Activated CD8-positive, alpha-beta T cell treated with anti-CD3 and anti-CD28 coated beads for 36 hours (primary cell): Measurements from ENCODE around the gene TBCA. TPM values are rescaled to one million over a fixed set of nuclear protein-coding genes. Genes with fewer than 3 reads are reported as not detected.
A peak's percentile ranks its signal among the peaks of the same experiment; 100 is the strongest.

Experiments used
- ATAC-seq: fragments of 200-7000 bp; cut with Tn5 transposase; one replicate; pipeline ENCODE4 v1.10.0; 2021; ENCODE audit warnings: mild to moderate bottlenecking, moderate library complexity
- CTCF ChIA-PET: fragments of 350-600 bp; sonication (Branson Sonifier 250); formaldehyde crosslinking; loops from one replicate; lab custom pipeline; 2021; ENCODE audit warnings: antibody characterized with exemption; lab: Charles Lee
- POLR2A ChIA-PET: fragments of 350-600 bp; sonication (Branson Sonifier 250); formaldehyde crosslinking; loops from one replicate; lab custom pipeline; 2021; ENCODE audit warnings: antibody characterized with exemption; lab: Charles Lee
- DNase-seq: peaks from one replicate; pipeline ENCODE4 v3.0.0-alpha.2; 2020
- H3K27ac Mint-ChIP-seq: one replicate; pipeline ENCODE4 v1.8.0; 2021; ENCODE audit warnings: mild to moderate bottlenecking, mixed read lengths
- H3K27me3 Mint-ChIP-seq: one replicate; pipeline ENCODE4 v1.8.0; 2021; ENCODE audit warnings: mixed read lengths
- H3K36me3 Mint-ChIP-seq: one replicate; pipeline ENCODE4 v1.8.0; 2021; ENCODE audit warnings: low read depth, mixed read lengths
- H3K4me1 Mint-ChIP-seq: one replicate; pipeline ENCODE4 v1.8.0; 2021; ENCODE audit warnings: low read depth, mixed read lengths
- H3K4me3 Mint-ChIP-seq: one replicate; pipeline ENCODE4 v1.8.0; 2021; ENCODE audit warnings: mild to moderate bottlenecking, moderate library complexity, mixed read lengths
- H3K9me3 Mint-ChIP-seq: one replicate; pipeline ENCODE4 v1.8.0; 2021; ENCODE audit warnings: mixed read lengths
- CTCF ChIP-seq: fragments of 200-600 bp; IDR thresholded peaks from one replicate; pipeline ENCODE4 v1.8.0; 2022; ENCODE audit warnings: antibody characterized with exemption, mild to moderate bottlenecking
- intact Hi-C: fragments of 100-400 bp; cut with micrococcal nuclease; formaldehyde crosslinking; loops from one replicate; pipeline ENCODE4 v1.10.0; 2022
- total RNA-seq, 2 experiments: library from RNA; stranded (reverse); gene quantifications; one replicate each; pipeline ENCODE4 v1.2.3, GENCODE V29; 2021

The TBCA gene
- total RNA-seq, 2 experiments from 2014 or later, result 192 to 196 TPM

DNA sequence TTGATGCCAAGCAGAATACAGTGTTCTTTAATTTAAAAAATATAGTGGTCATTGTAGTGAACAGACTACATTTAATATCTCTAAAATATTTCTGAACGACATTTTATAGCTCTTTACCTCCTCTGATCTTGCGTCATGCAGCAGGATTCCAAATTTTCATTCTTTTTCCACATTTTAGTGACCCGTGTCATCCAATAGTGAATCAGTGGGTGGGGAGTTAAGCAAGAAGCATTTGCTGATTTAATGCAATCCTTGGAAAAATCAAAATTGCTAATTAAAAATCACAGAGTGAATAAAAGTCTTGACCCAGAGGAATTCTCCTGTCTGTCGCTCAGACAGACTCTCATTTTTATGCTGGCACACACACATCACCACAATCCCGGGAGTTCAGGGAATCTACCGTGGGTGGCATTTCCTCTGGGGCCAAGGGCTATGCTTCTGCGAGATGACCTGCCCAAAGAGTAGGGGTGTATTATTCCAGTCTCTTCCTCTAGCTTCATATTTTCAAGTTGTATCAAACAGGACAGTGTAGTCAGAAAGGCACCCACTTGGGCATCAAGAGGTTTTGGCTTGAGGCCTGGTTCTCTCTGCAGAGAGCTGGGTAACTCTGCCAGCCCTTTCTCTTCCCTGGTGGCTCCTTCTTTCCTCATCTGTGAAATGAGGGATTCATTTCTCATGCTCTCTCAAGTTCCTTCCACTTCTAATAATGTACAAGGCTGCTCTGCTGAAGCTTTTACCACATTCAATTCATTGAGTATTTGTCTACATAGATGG is 112.9 kb downstream of the TBCA start:
- H3K36me3 Mint-ChIP-seq, result no peaks in the 10 kb centered on the region
- peaks cover 10% of the 10 kb centered on the region for H3K4me1 Mint-ChIP-seq
- no peak overlapping the region for H3K4me3 Mint-ChIP-seq
- ChIA-PET POLR2A (interaction anchor here (0.6 kb wide), 1 partner anchor 151 kb away, joined by 3 read pairs; no protein-coding TSS in a partner anchor), CTCF (no interaction called here)
- no peak overlapping the region for H3K27ac Mint-ChIP-seq
- no peak for TF ChIP-seq CTCF
- DNase-seq, result no peak
- H3K9me3 Mint-ChIP-seq, result no peaks in the 10 kb centered on the region
- peaks cover 8% of the 10 kb centered on the region for H3K27me3 Mint-ChIP-seq
- no peak for ATAC-seq
- intact Hi-C loops, result no loop called here

GRCh38 chr5:77662635-77663034 is 113.5 kb downstream of the TBCA start:
- intact Hi-C loops, result no loop called here
- Mint-ChIP-seq H3K4me1 (peaks cover 10% of the 10 kb centered on the region), H3K9me3 (no peaks in the 10 kb centered on the region), H3K27ac (no peak overlapping the region), H3K4me3 (no peak overlapping the region), H3K36me3 (no peaks in the 10 kb centered on the region), H3K27me3 (peaks cover 10% of the 10 kb centered on the region)
- TF ChIP-seq CTCF, result no peak
- ChIA-PET POLR2A (no interaction called here), CTCF (no interaction called here)
- DNase-seq (no peak), ATAC-seq (peak; percentile 51)

- TF ChIP-seq CTCF, result no peak
- ChIA-PET POLR2A (no interaction called here), CTCF (no interaction called here)
- H3K27me3 Mint-ChIP-seq, result peaks cover 18% of the 10 kb centered on the region
- H3K9me3 Mint-ChIP-seq, result no peaks in the 10 kb centered on the region
- H3K4me3 Mint-ChIP-seq, result no peak overlapping the region
- DNase-seq (no peak), ATAC-seq (no peak)
- H3K36me3 Mint-ChIP-seq, result no peaks in the 10 kb centered on the region
- peaks cover 10% of the 10 kb centered on the region for H3K4me1 Mint-ChIP-seq
- intact Hi-C loops, result no loop called here
- no peak overlapping the region for H3K27ac Mint-ChIP-seq
Measured at GRCh38 chr5:77658662-77659061, 117.5 kb downstream of the TBCA start.

GRCh38 chr5:77651343-77651742 is 124.8 kb downstream of the TBCA start:
- Mint-ChIP-seq H3K4me3 (no peak overlapping the region), H3K27ac (no peak overlapping the region), H3K27me3 (peaks cover 46% of the 10 kb centered on the region), H3K36me3 (no peaks in the 10 kb centered on the region), H3K4me1 (no peaks in the 10 kb centered on the region), H3K9me3 (no peaks in the 10 kb centered on the region)
- intact Hi-C loops, result no loop called here
- DNase-seq (no peak), ATAC-seq (no peak)
- ChIA-PET CTCF (no interaction called here), POLR2A (no interaction called here)
- TF ChIP-seq CTCF, result no peak

DNA sequence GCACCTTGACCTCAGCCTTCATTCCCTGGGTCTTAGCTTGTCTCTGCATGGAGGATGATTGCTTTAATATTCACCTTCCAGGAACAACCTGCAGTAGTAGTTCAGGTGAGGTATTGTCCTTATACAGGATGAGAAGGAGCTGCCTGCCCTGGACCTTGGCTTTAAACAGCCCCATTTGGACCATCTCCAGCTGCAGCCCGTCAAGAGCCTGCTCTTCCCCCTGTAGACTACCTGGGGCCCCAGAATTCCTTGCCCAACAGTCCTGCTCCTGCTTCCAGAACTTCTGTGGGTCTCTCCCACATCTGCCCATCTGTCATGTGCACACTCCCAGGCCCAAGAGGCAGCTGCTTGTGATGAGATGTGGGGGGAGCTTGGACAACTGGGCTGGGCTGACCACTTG is 125.5 kb downstream of the TBCA start:
- no peaks in the 10 kb centered on the region for H3K9me3 Mint-ChIP-seq
- ChIA-PET POLR2A (no interaction called here), CTCF (no interaction called here)
- intact Hi-C loops, result no loop called here
- peaks cover 50% of the 10 kb centered on the region for H3K27me3 Mint-ChIP-seq
- ATAC-seq (no peak), DNase-seq (no peak)
- H3K4me3 Mint-ChIP-seq, result no peak overlapping the region
- H3K4me1 Mint-ChIP-seq, result no peaks in the 10 kb centered on the region
- TF ChIP-seq CTCF, result no peak
- H3K36me3 Mint-ChIP-seq, result no peaks in the 10 kb centered on the region
- no peak overlapping the region for H3K27ac Mint-ChIP-seq
